SK-N-SH (cell line): Measurements from ENCODE around the gene SSRP1. TPM values are rescaled to one million over a fixed set of nuclear protein-coding genes. Genes with fewer than 3 reads are reported as not detected.

Source experiments
- CTCF ChIA-PET: fragments of 300-600, 350-600 bp; formaldehyde crosslinking; extraction: SDS; loops from one replicate; lab custom pipeline; 2021; lab: Yijun Ruan, JAX
- POLR2A ChIA-PET: fragments of 350-600 bp; sonication (Branson Sonifier 250); formaldehyde crosslinking; extraction: SDS; loops from one replicate; lab custom pipeline; 2020; ENCODE audit warnings: antibody characterized with exemption, inconsistent platforms; lab: Yijun Ruan, JAX
- DNase-seq: peaks from one replicate; pipeline ENCODE4 v3.0.0; 2012
- H2AFZ ChIP-seq: fragments of 200-600 bp; sonication (generic); 2 replicates; pipeline ENCODE4 v1.8.1; 2016; ENCODE audit warnings: antibody characterized with exemption, mild to moderate bottlenecking, low read depth
- H3F3A ChIP-seq: fragments of 200-600 bp; sonication (generic); replicated peaks from 2 replicates; pipeline ENCODE3; 2016; ENCODE audit warnings: antibody characterized with exemption, mild to moderate bottlenecking; ENCODE audit not compliant: insufficient read depth
- H3K27ac ChIP-seq, 2 experiments: fragments of 200-500 bp in 1 of 2; fragments of 200-600 bp in 1 of 2; sonication (Bioruptor generic) in 1 of 2; sonication (generic), shearing (Covaris generic) in 1 of 2; 2 replicates each; pipeline versions ENCODE4 v1.5.1 to v1.6.1; 2014 to 2016; ENCODE audit warnings: low read depth in 2 of 2, inconsistent platforms in 1 of 2, low read length in 1 of 2, mild to moderate bottlenecking in 1 of 2, mixed read lengths in 1 of 2
- H3K27me3 ChIP-seq: fragments of 200-600 bp; sonication (generic), shearing (Covaris generic); 2 replicates; pipeline ENCODE4 v1.6.1; 2016; ENCODE audit warnings: mixed run types; ENCODE audit not compliant: insufficient read depth
- H3K36me3 ChIP-seq, 2 experiments: fragments of 200-500 bp in 1 of 2; fragments of 200-600 bp in 1 of 2; sonication (Bioruptor generic) in 1 of 2; sonication (generic) in 1 of 2; replicated peaks in 1 of 2; 2 replicates each; pipeline versions ENCODE3 to v1.5.1; 2014 to 2016; ENCODE audit warnings: low read length in 1 of 2, mild to moderate bottlenecking in 1 of 2; ENCODE audit not compliant: insufficient read depth in 2 of 2, control insufficient read depth in 1 of 2
- H3K4me1 ChIP-seq, 2 experiments: fragments of 200-500 bp in 1 of 2; fragments of 200-600 bp in 1 of 2; sonication (Bioruptor generic) in 1 of 2; sonication (generic), shearing (Covaris generic) in 1 of 2; 2 replicates each; pipeline versions ENCODE4 v1.5.1 to v1.6.1; 2014 to 2016; ENCODE audit warnings: low read depth in 1 of 2, low read length in 1 of 2, mixed run types in 1 of 2; ENCODE audit not compliant: insufficient read depth in 2 of 2, control insufficient read depth in 1 of 2
- H3K4me2 ChIP-seq: fragments of 200-600 bp; sonication (generic), shearing (Covaris generic); 2 replicates; pipeline ENCODE4 v1.6.1; 2017; ENCODE audit warnings: mixed run types
- H3K4me3 ChIP-seq, 2 experiments: fragments of 200-500 bp in 1 of 2; fragments of 200-600 bp in 1 of 2; sonication (Bioruptor generic) in 1 of 2; sonication (generic), shearing (Covaris generic) in 1 of 2; 2 replicates each; pipeline versions ENCODE4 v1.5.1 to v1.8.1; 2014 to 2016; ENCODE audit warnings: low read depth in 2 of 2, inconsistent platforms in 1 of 2, low read length in 1 of 2, mild to moderate bottlenecking in 1 of 2, mixed read lengths in 1 of 2, moderate library complexity in 1 of 2
- H3K79me2 ChIP-seq: fragments of 200-600 bp; sonication (generic); 2 replicates; pipeline ENCODE4 v1.8.1; 2017; ENCODE audit warnings: mild to moderate bottlenecking; ENCODE audit not compliant: insufficient read depth
- H3K9ac ChIP-seq: fragments of 200-600 bp; sonication (generic); 2 replicates; pipeline ENCODE4 v1.6.1; 2017; ENCODE audit warnings: mixed run types
- H3K9me2 ChIP-seq: fragments of 200-600 bp; sonication (generic); 2 replicates; pipeline ENCODE4 v1.6.1; 2017; ENCODE audit warnings: mixed run types
- H3K9me3 ChIP-seq: fragments of 200-600 bp; sonication (generic); 2 replicates; pipeline ENCODE4 v1.6.1; 2017; ENCODE audit warnings: mixed run types, mild to moderate bottlenecking, moderate library complexity
- H4K20me1 ChIP-seq: fragments of 200-600 bp; sonication (generic); 2 replicates; pipeline ENCODE4 v1.6.1; 2017; ENCODE audit warnings: mild to moderate bottlenecking, mixed run types; ENCODE audit not compliant: insufficient read depth
- CHD2 ChIP-seq: fragments of 150-350 bp; IDR thresholded peaks from 2 replicates; pipeline ENCODE4 v1.6.1; 2018; ENCODE audit warnings: low read length; ENCODE audit not compliant: partially characterized antibody
- ELF1 ChIP-seq: IDR thresholded peaks from 2 replicates; pipeline ENCODE4 v1.4.0; 2012
- EP300 ChIP-seq, 2 experiments: IDR thresholded peaks; 2 replicates each; pipeline versions ENCODE4 v1.4.0 to v1.6.1; 2012; ENCODE audit warnings: borderline replicate concordance in 1 of 2, low read depth in 1 of 2, low read length in 1 of 2
- FOXM1 ChIP-seq: IDR thresholded peaks from 2 replicates; pipeline ENCODE4 v1.4.0; 2012; ENCODE audit warnings: low read depth, mild to moderate bottlenecking
- GABPA ChIP-seq: IDR thresholded peaks from 2 replicates; pipeline ENCODE4 v1.4.0; 2012; ENCODE audit warnings: low read depth, mild to moderate bottlenecking
- GATA2 ChIP-seq: sonication (generic); formaldehyde crosslinking; IDR thresholded peaks from 2 replicates; pipeline ENCODE4 v1.5.0; 2020; ENCODE audit warnings: mild to moderate bottlenecking, missing genetic modification reagents
- MAX ChIP-seq: IDR thresholded peaks from 2 replicates; pipeline ENCODE4 v1.4.0; 2012; ENCODE audit warnings: low read depth
- MEF2A ChIP-seq: IDR thresholded peaks from 2 replicates; pipeline ENCODE4 v1.4.0; 2012; ENCODE audit warnings: low read depth, borderline replicate concordance
- NFIC ChIP-seq: IDR thresholded peaks from 2 replicates; pipeline ENCODE4 v1.4.0; 2012; ENCODE audit warnings: borderline replicate concordance
- PBX3 ChIP-seq: IDR thresholded peaks from 2 replicates; pipeline ENCODE4; 2012
- RCOR1 ChIP-seq: fragments of 150-350 bp; IDR thresholded peaks from 2 replicates; pipeline ENCODE4 v1.6.1; 2017; ENCODE audit warnings: antibody characterized with exemption, low read length
- TEAD4 ChIP-seq: IDR thresholded peaks from 2 replicates; pipeline ENCODE4 v1.4.0; 2012; ENCODE audit warnings: mild to moderate bottlenecking, borderline replicate concordance; ENCODE audit not compliant: insufficient read depth
- USF2 ChIP-seq: fragments of 150-350 bp; IDR thresholded peaks from 2 replicates; pipeline ENCODE4 v1.6.1; 2017; ENCODE audit warnings: antibody characterized with exemption, low read length, low read depth, borderline replicate concordance
- YY1 ChIP-seq: IDR thresholded peaks from 2 replicates; pipeline ENCODE4 v1.4.0; 2012; ENCODE audit warnings: low read depth, mild to moderate bottlenecking
- ZBTB33 ChIP-seq: IDR thresholded peaks from 2 replicates; pipeline ENCODE4 v1.4.0; 2012; ENCODE audit warnings: low read depth, borderline replicate concordance
- WGBS: methylation state at CpG from one replicate; pipeline ENCODE4 v1.1.6; 2017; ENCODE audit warnings: low lambda C conversion rate; 5-methylcytosine and 5-hydroxymethylcytosine counted together
- polyA plus RNA-seq, 3 experiments: library from polyadenylated mRNA; depleted of rRNA; stranded (reverse); fragments of >200 nt; gene quantifications; 2 replicates each; pipeline ENCODE4 v1.2.3, GENCODE V29; 2012

SSRP1 gene
- polyA plus RNA-seq, 1 of the 3 experiments (the other 2 are of a cell fraction): 137 TPM

GRCh38 chr11:57330029-57330428, 5.7 kb downstream of the SSRP1 start:
- TF ChIP-seq ZBTB33: no peak
- no peak for TF ChIP-seq MEF2A
- TF ChIP-seq ELF1: no peak
- TF ChIP-seq NFIC: no peak
- no peak for TF ChIP-seq YY1
- no peak for TF ChIP-seq USF2
- TF ChIP-seq GATA2 (CRISPR knock-in tag): no peak
- TF ChIP-seq PBX3: no peak
- TF ChIP-seq CHD2: no peak
- TF ChIP-seq GABPA: no peak
- TF ChIP-seq FOXM1: no peak
- no peak for TF ChIP-seq RCOR1
- TF ChIP-seq MAX: no peak
- no peak for TF ChIP-seq EP300 (IDR thresholded peaks at IDR 0.05; ENCODE audit: borderline replicate concordance in 1 of 2, low read depth in 1 of 2, low read length in 1 of 2)
- TF ChIP-seq TEAD4: no peak
- Histone ChIP-seq H4K20me1 (no peaks in the 10 kb centered on the region), H2AFZ (no peak overlapping the region), H3K79me2 (peaks cover 35% of the 10 kb centered on the region), H3K27ac (no peak overlapping the region), H3K4me2 (no peak overlapping the region), H3K4me1 (peaks cover 22 to 27% of the 10 kb centered on the region in 2 experiments; a peak in 3 of 4 replicates), H3F3A (peaks cover 16% of the 10 kb centered on the region), H3K9me2 (no peaks in the 10 kb centered on the region), H3K4me3 (no peak overlapping the region), H3K9ac (no peak overlapping the region), H3K9me3 (no peaks in the 10 kb centered on the region), H3K27me3 (no peaks in the 10 kb centered on the region), H3K36me3 (peaks cover 55 to 75% of the 10 kb centered on the region in 2 experiments)
- ChIA-PET CTCF (interaction anchor here (0.9 to 1.6 kb wide), 2 partner anchors 154 to 163 kb away, joined by 3 to 7 read pairs; no protein-coding TSS in a partner anchor), POLR2A (no interaction called here)
- WGBS: 92% methylated on average over 9 of the region's 9 CpGs
- no peak for DNase-seq
